Right lobe of liver (tissue), 6 donors: ENCODE measurements around the gene SLC4A8. TPM values are rescaled to one million over a fixed set of nuclear protein-coding genes. Genes with fewer than 3 reads are reported as not detected.

Experiments
- ATAC-seq, 4 donors: fragments of 200-7000 bp; cut with Tn5 transposase; one replicate each; pipeline ENCODE4 v1.9.1; 2020; ENCODE audit warnings: mild to moderate bottlenecking in 4 of 4, moderate library complexity in 4 of 4
- DNase-seq, 3 donors: peaks; one replicate each; pipeline ENCODE4 v3.0.0-alpha.2; 2020
- H3K27ac ChIP-seq, 3 donors: fragments of 200-600 bp; one replicate each; pipeline ENCODE4 v1.8.0; 2022
- H3K27me3 ChIP-seq, 2 donors: fragments of 200-600 bp; one replicate each; pipeline ENCODE4 v1.8.0; 2022
- H3K36me3 ChIP-seq, 4 donors: fragments of 200-600 bp; sonication (generic) in 1 of 4; one replicate each; pipeline versions ENCODE4 v1.5.1 to v1.8.0; 2017 to 2022; ENCODE audit warnings: control low read depth in 1 of 4
- H3K4me1 ChIP-seq, 4 donors: fragments of 200-600 bp; sonication (generic) in 1 of 4; one replicate each; pipeline versions ENCODE4 v1.5.1 to v1.8.0; 2017 to 2022; ENCODE audit warnings: control low read depth in 1 of 4
- H3K4me3 ChIP-seq, 3 donors: fragments of 200-600 bp; one replicate each; pipeline ENCODE4 v1.8.0; 2022
- H3K9me3 ChIP-seq, 4 donors: fragments of 200-600 bp; sonication (generic) in 1 of 4; one replicate each; pipeline versions ENCODE4 v1.5.1 to v1.8.0; 2017 to 2022; ENCODE audit warnings: control low read depth in 1 of 4
- POLR2A ChIP-seq: fragments of 450-650 bp; IDR thresholded peaks from one replicate; pipeline ENCODE4 v1.6.1; 2017; ENCODE audit warnings: antibody characterized with exemption, mild to moderate bottlenecking
- WGBS: methylation state at CpG from one replicate; pipeline ENCODE4 v1.1.6; 2018; ENCODE audit warnings: low coverage, low lambda C conversion rate; ENCODE audit not compliant: insufficient coverage; ENCODE audit errors: missing lambda C conversion rate; 5-methylcytosine and 5-hydroxymethylcytosine counted together
- intact Hi-C, 2 donors: fragments of 100-400 bp; cut with DNase I; formaldehyde crosslinking; loops; one replicate each; pipeline versions ENCODE4 v1.11.2 to v1.14.1; 2022
- total RNA-seq, 6 experiments: library from RNA; depleted of rRNA in 2 of 6; stranded (reverse); fragments of >200 nt in 2 of 6; fragmentation: NEBNext Ultra II Directional in 3 of 6; extraction: Animal tissue kit (Norgen Biotek cat#: 25700) in 3 of 6; gene quantifications; one replicate each; pipeline versions ENCODE4 v1.1.0 to v1.2.4, GENCODE V29; 2016 to 2023
- TF ChIP-seq, protein P1 (sequence below), 4 donors: fragments of 200-600 bp in 3 of 4; fragments of 450-650 bp in 1 of 4; IDR thresholded peaks; one replicate each; pipeline versions ENCODE4 v1.5.1 to v1.8.0; 2016 to 2022; ENCODE audit warnings: antibody characterized with exemption in 4 of 4, mild to moderate bottlenecking in 2 of 4
- donor health status: DM: no; HTN: yes; CAD: no.
- donor health status: DM: no; HTN: no; CAD: no.
- donor health status: DM: no; HTN: no; CAD: no.
- donor health status: DM: no; HTN: yes; CAD: no.
- donor health status: DM: no; HTN: yes; CAD: no.

SLC4A8 gene
- total RNA-seq, 6 experiments from 2014 or later: 0.04 to 0.55 (median 0.19) TPM

DNA sequence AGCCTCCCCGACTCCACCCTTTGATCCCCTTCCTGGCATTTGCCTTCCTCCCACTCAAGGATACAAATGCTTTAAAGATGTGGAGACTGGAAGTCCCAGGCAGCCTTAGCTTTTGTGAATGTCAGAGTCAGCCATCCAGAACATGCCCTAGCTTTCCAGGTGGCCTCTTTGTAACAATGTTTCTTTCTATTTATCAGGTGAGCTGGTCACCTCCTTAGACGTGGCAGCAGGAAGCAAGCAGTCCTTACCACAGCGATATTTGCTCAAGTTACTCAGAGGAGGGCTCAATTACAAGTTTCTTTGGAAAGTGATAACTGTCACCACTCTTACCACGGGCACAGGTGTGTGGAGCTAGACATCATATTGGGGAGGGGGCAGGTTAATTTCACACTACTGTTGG, 38.3 kb upstream of the SLC4A8 start:
- no peak for DNase-seq
- no peak overlapping the region for H3K27ac ChIP-seq
- intact Hi-C loops: no loop called here
- no peak overlapping the region for H3K4me3 ChIP-seq
- no peak for TF ChIP-seq POLR2A
- TF ChIP-seq, protein P1, sequence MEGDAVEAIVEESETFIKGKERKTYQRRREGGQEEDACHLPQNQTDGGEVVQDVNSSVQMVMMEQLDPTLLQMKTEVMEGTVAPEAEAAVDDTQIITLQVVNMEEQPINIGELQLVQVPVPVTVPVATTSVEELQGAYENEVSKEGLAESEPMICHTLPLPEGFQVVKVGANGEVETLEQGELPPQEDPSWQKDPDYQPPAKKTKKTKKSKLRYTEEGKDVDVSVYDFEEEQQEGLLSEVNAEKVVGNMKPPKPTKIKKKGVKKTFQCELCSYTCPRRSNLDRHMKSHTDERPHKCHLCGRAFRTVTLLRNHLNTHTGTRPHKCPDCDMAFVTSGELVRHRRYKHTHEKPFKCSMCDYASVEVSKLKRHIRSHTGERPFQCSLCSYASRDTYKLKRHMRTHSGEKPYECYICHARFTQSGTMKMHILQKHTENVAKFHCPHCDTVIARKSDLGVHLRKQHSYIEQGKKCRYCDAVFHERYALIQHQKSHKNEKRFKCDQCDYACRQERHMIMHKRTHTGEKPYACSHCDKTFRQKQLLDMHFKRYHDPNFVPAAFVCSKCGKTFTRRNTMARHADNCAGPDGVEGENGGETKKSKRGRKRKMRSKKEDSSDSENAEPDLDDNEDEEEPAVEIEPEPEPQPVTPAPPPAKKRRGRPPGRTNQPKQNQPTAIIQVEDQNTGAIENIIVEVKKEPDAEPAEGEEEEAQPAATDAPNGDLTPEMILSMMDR (IDR thresholded peaks at IDR 0.05): no peak
- H3K27me3 ChIP-seq: no peaks in the 10 kb centered on the region
- H3K4me1 ChIP-seq: no peaks in the 10 kb centered on the region
- no peaks in the 10 kb centered on the region for H3K36me3 ChIP-seq
- H3K9me3 ChIP-seq: no peaks in the 10 kb centered on the region
- ATAC-seq: no peak
- WGBS: 55% methylated on average over 4 of the region's 4 CpGs

DNA sequence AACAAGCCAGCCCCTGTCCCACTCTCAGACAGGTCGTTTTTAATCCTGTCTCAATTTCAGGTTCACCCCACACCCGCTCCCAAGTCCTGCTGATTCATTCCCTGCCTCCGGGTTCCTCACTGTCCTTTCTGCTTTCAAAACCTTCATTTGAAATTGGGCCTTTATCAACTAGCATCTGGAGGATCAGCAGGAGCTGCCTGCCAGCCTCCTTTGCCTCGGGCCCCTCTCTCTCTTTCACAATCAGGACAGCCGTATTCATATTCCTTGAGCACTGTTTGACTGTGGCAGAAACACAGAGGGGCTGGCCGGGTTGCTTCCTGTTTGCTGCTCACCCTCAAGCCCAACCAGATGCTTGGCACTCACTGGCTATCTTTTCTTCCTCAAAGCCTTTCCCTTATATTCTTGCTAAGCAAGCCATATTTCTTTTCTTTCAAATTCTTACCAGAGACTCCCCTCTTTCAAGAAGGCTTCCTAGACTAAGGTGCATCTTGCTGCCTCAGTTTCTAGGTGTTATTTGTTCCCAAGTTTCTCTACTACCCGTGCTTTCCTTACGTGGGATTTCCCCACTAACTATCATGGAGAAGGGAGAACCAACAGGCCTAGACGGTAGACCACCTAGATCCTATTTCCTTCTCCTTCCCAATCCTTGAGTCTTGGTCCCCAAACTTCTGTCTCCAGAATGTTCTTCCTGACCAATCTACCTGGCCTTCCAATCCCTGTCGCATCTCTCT, 36.4 kb upstream of the SLC4A8 start:
- ATAC-seq (peak in 2 of 4 donors; percentile 8 to 24), DNase-seq (no peak)
- TF ChIP-seq POLR2A: no peak
- TF ChIP-seq, protein P1 (IDR thresholded peaks at IDR 0.05): no peak
- Histone ChIP-seq H3K4me3 (no peak overlapping the region), H3K27me3 (peaks cover 0 to 10% of the 10 kb centered on the region in 2 donors), H3K4me1 (peaks cover 0 to 7% (median 1%) of the 10 kb centered on the region in 4 donors), H3K27ac (no peak overlapping the region), H3K9me3 (no peaks in the 10 kb centered on the region), H3K36me3 (no peaks in the 10 kb centered on the region)
- intact Hi-C loops: no loop called here
- 52% methylated on average over 10 of the region's 10 CpGs for WGBS

DNA sequence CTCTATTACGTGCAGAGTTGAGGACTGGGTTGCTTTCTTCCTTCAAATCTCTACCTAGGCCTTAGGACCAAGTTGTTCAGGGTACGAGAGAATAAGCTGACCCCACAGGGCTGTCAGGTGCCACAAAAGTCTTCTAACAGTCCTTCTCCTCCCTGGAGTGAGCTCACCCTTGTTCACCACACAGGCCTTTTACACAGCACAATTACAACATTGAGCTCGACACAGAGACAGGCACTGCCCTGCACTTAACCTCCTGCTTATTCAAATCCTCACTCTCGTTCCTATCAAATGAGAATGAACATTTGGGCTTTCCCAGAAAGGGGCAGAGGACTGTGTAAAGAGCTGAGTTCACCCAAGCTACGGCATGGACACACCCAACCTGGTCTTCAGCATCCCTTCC, 35.8 kb upstream of the SLC4A8 start:
- DNase-seq (no peak), ATAC-seq (no peak)
- TF ChIP-seq, protein P1 (IDR thresholded peaks at IDR 0.05): no peak
- TF ChIP-seq POLR2A: no peak
- Histone ChIP-seq H3K9me3 (no peaks in the 10 kb centered on the region), H3K4me1 (peaks cover 0 to 7% (median 1%) of the 10 kb centered on the region in 4 donors), H3K36me3 (no peaks in the 10 kb centered on the region), H3K27ac (no peak overlapping the region), H3K4me3 (no peak overlapping the region), H3K27me3 (peaks cover 0 to 10% of the 10 kb centered on the region in 2 donors)
- intact Hi-C loops: no loop called here
- WGBS: 80% methylated on average over 5 of the region's 5 CpGs

DNA sequence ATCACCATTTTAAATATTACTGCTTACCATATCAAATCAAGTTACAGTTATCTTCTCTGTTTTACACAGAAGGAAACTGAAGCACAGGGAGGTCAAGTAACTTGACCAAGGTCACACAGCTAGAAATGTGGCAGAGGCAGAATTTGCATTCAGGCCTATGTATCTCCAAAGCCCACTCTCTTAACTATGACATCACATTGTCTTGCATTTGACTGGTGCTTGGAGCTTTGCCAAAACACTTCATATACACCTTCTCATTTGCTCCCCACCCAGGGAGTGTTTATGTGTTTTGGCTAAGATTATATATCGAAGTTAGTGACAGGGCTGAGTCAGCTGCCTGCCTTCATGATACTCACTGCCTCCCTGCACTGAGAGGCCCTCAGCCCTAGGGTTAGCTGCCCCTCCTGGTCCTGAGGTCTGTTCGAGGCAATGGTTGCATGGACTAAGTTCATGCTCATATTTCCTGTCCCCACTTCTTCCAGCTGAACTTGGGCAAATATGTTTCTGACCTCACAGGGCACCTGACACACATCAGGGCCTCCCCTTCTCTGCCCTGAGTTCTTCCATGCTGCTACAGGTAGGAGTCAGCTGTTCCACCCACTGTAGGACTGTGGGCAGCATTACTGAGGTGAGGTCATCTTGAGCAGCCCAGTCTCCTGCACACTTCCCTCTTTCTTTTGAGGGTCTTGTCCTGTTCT, 35.2 kb upstream of the SLC4A8 start:
- 75% methylated on average over 2 of the region's 2 CpGs for WGBS
- Histone ChIP-seq H3K27me3 (peaks cover 0 to 10% of the 10 kb centered on the region in 2 donors), H3K36me3 (no peaks in the 10 kb centered on the region), H3K4me1 (peaks cover 0 to 7% (median 1%) of the 10 kb centered on the region in 4 donors), H3K9me3 (no peaks in the 10 kb centered on the region), H3K27ac (no peak overlapping the region), H3K4me3 (no peak overlapping the region)
- intact Hi-C loops: no loop called here
- DNase-seq (no peak), ATAC-seq (peak in 1 of 4 donors; percentile 9)
- no peak for TF ChIP-seq POLR2A
- TF ChIP-seq, protein P1 (IDR thresholded peaks at IDR 0.05): no peak
